HFF-Myc (cell line): ENCODE results near the gene PHKG1.
"Not testable (repeated sequence)": the region's sequence is repeated elsewhere in the genome, so short reads cannot be mapped to it uniquely, and the experiment has no call there.

Source experiments
- DNase-seq: peaks from one replicate; pipeline ENCODE4 v3.0.0-alpha.2; 2011; ENCODE audit warnings: low read depth; ENCODE audit errors: extremely low read depth
- H3K4me3 ChIP-seq: replicated peaks from 2 replicates; pipeline ENCODE4 v1.5.1; 2011; ENCODE audit warnings: low read depth, mild to moderate bottlenecking, control low read depth, low read length
- TF ChIP-seq, protein P1 (sequence below): IDR thresholded peaks from 2 replicates; pipeline ENCODE4 v1.5.1; 2012; ENCODE audit warnings: mild to moderate bottlenecking, low read depth, low read length, control low read depth; ENCODE audit errors: missing control alignments

PHKG1 gene

DNA sequence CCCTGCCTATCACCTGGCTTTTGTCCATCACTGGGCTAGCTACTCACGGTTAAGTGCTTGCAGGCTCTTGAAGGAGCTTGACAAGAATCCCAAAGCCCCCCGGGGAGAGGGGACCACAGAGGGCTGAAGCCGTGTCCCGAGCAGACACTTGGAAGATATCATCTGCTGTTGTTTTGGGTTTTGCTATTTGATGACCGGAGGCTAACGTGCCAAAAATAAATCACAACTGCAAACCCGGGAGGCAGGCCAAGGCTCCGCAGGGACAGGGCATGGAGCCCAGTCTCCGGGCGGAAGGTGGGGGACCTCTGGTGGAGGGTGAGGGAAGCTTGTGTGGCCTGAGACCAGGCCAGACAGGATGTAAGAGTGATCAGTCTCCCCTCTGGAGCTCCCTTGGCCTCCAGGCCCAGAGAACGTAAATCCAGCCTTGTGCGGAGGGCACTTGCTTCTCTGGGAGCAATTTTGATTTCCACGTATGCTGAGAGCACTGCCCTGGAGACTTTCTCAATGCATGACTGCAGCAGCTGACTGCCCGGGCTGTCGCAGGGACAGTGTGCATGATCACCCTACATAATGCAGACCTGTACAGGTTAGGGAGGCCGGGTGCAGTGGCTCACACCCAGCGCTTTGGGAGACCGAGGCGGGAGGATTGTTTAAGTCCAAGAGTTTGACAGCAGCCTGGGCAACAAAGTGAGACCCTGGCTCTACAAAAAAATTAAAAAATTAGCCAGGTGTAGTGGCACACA is at the start of gene PHKG1:
Gene PHKG1 (minus strand): TSS at position 164 of the 743 bp plus-strand sequence. CDS start 4,011 bp downstream, outside the sequence.
- TF ChIP-seq, protein P1, sequence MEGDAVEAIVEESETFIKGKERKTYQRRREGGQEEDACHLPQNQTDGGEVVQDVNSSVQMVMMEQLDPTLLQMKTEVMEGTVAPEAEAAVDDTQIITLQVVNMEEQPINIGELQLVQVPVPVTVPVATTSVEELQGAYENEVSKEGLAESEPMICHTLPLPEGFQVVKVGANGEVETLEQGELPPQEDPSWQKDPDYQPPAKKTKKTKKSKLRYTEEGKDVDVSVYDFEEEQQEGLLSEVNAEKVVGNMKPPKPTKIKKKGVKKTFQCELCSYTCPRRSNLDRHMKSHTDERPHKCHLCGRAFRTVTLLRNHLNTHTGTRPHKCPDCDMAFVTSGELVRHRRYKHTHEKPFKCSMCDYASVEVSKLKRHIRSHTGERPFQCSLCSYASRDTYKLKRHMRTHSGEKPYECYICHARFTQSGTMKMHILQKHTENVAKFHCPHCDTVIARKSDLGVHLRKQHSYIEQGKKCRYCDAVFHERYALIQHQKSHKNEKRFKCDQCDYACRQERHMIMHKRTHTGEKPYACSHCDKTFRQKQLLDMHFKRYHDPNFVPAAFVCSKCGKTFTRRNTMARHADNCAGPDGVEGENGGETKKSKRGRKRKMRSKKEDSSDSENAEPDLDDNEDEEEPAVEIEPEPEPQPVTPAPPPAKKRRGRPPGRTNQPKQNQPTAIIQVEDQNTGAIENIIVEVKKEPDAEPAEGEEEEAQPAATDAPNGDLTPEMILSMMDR: peak; percentile 80
- H3K4me3 ChIP-seq: no peak within 1 kb of the TSS
- DNase-seq: peak; percentile 74

GRCh38 chr7:56131062-56131461 is 38.3 kb upstream of the PHKG1 start:
- DNase-seq, H3K4me3 ChIP-seq: not testable (repeated sequence)

GRCh38 chr7:56127241-56127975 is 34.7 kb upstream of the PHKG1 start:
- H3K4me3 ChIP-seq: no peak overlapping the region
- TF ChIP-seq, protein P1: no peak
- no peak for DNase-seq

DNA sequence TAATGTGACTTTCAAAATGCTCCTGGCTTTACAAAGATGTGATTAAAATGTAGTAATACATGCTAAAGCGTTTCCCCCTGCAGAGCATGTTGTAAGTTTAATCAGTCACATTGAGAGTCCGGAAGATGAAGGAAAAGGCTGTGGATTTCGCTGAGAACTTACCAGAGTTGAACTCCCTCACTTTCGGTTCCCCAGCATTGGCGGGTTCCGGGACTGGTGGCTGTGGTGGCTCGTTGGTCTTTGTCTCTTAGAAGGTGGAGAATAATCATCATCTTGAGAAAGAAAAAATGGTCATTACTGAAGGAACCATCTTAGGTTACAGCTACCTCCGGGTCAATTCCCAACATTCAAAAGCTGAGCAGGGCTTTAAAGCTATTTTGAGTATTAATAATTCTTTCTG is 33.1 kb upstream of the PHKG1 start:
- no peak overlapping the region for H3K4me3 ChIP-seq
- DNase-seq: no peak
- TF ChIP-seq, protein P1: no peak

GRCh38 chr7:56124981-56125380 is 32.2 kb upstream of the PHKG1 start:
- TF ChIP-seq, protein P1: no peak
- no peak overlapping the region for H3K4me3 ChIP-seq
- DNase-seq: no peak

GRCh38 chr7:56121440-56121839 is 28.7 kb upstream of the PHKG1 start:
- no peak for DNase-seq
- H3K4me3 ChIP-seq: no peak overlapping the region
- TF ChIP-seq, protein P1: no peak

DNA sequence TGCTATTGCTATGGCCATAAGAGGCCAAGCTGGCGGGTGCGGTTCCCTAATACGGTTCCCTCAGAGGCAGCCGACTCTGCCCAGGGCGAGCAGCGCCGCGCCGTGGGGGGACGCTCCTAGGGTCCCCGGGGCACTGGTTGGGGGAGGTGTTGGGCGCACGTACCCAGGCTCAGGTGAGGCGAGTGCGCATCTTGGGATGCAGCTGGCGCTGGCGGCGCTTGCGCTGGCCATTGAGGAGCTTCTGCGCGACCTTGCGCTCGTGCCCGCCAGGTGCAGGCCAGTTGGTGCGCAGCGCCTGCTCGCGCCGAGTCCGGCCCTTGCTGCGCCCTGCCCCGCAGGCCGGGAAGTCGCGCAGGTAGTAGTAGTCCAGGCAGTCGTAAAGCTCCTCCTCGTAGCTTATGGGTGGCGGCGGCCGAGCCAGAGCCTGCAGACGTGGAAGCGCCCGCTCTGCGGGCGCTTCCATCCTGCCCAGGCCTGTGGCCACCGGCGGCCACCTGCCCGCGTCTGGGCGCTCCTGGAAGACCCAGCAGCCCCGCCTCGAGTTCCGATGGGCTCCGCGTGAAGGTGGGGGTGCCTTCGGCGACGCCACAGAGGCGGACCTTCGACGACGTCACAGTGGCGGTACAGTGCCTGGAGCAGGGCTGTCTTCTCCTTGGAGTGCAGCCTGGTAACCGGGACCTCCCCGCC is 23.2 kb upstream of the PHKG1 start, which contains the start of gene NUPR2:
Gene NUPR2 (minus strand): TSS at position 566 of the 687 bp plus-strand sequence. CDS start 103 bp downstream, at position 463.
- TF ChIP-seq, protein P1: no peak
- H3K4me3 ChIP-seq: no peak within 1 kb of the TSS
- no peak for DNase-seq

GRCh38 chr7:56112244-56112643 is 19.5 kb upstream of the PHKG1 start:
- H3K4me3 ChIP-seq, DNase-seq: not testable (repeated sequence)
